HG03095 (cell line): ENCODE measurements around the gene SGSH.

Source experiments
- ATAC-seq: cut with Tn5 transposase; IDR thresholded peaks from one replicate; pipeline ENCODE4 v1.9.1; 2021; ENCODE audit warnings: moderate library complexity; ENCODE audit not compliant: unreplicated experiment

Gene SGSH

GRCh38 chr17:80227666-80228065 lies 7.5 kb upstream of the SGSH start:
- ATAC-seq = no peak

- ATAC-seq = no peak
Measured at GRCh38 chr17:80227156-80227555, 7.0 kb upstream of the SGSH start.

GRCh38 chr17:80225230-80225629 lies 5.1 kb upstream of the SGSH start:
- ATAC-seq = no peak

- no peak for ATAC-seq
Measured at GRCh38 chr17:80224683-80225082, 4.5 kb upstream of the SGSH start.

GRCh38 chr17:80223838-80224497 lies 3.8 kb upstream of the SGSH start:
- ATAC-seq = no peak

- no peak for ATAC-seq
Measured at GRCh38 chr17:80223142-80223815, 3.1 kb upstream of the SGSH start.

GRCh38 chr17:80222376-80223141 lies 2.4 kb upstream of the SGSH start:
- no peak for ATAC-seq

GRCh38 chr17:80221351-80222105 lies 1.4 kb upstream of the SGSH start:
- no peak for ATAC-seq

GRCh38 chr17:80220736-80221215 lies 643 bp upstream of the SGSH start:
- ATAC-seq = no peak

- ATAC-seq = no peak
Measured at GRCh38 chr17:80219763-80220053, 425 bp downstream of the SGSH start.

GRCh38 chr17:80219013-80219762 lies 945 bp downstream of the SGSH start:
- no peak for ATAC-seq

GRCh38 chr17:80218391-80218790 lies 1.7 kb downstream of the SGSH start:
- ATAC-seq = no peak

- no peak for ATAC-seq
Measured at GRCh38 chr17:80217703-80218362, 2.3 kb downstream of the SGSH start.

- ATAC-seq = no peak
Measured at GRCh38 chr17:80216473-80217456, 3.4 kb downstream of the SGSH start.

GRCh38 chr17:80214878-80215210 lies 5.3 kb downstream of the SGSH start:
- ATAC-seq = no peak

- ATAC-seq = no peak
Measured at GRCh38 chr17:80214012-80214877, 5.9 kb downstream of the SGSH start.

- ATAC-seq = no peak
Measured at GRCh38 chr17:80213643-80213975, 6.5 kb downstream of the SGSH start.

- ATAC-seq = no peak
Measured at GRCh38 chr17:80212962-80213642, 7.0 kb downstream of the SGSH start.
